Lower leg skin (tissue), 3 donors: ENCODE measurements around the gene SPSB1.

Source experiments
- POLR2A ChIP-seq, 2 donors: fragments of 450-650 bp; IDR thresholded peaks; one replicate each; pipeline ENCODE4 v1.6.1; 2016 to 2017; ENCODE audit warnings: antibody characterized with exemption in 2 of 2, mild to moderate bottlenecking in 1 of 2, moderate library complexity in 1 of 2
- TF ChIP-seq, protein P1 (sequence below), 3 donors: fragments of 450-650 bp; IDR thresholded peaks; one replicate each; pipeline ENCODE4 v1.5.1; 2016; ENCODE audit warnings: antibody characterized with exemption in 3 of 3, mild to moderate bottlenecking in 3 of 3, moderate library complexity in 2 of 3

DNA sequence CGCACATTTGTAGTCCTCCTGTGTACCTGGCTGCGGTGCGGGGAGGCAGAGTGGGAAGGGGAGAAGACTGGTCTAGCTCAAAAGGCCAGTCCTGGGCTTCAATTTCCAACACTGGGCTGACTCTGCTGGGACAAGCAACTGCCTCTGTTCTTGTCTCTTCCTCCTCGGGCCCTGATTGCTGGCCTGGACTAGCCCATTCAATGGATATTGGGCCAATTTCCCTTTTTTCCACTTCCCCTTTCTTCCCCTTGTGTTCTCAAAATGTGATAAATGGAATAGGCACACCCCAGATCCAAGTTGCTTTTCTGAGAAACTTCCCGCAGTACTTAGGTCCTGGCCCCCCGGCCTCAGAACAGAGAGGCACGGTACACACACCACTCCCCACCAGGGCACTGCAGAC lies 48.2 kb downstream of the SPSB1 start:
- TF ChIP-seq POLR2A (IDR thresholded peaks at IDR 0.05), result no peak
- TF ChIP-seq, protein P1, sequence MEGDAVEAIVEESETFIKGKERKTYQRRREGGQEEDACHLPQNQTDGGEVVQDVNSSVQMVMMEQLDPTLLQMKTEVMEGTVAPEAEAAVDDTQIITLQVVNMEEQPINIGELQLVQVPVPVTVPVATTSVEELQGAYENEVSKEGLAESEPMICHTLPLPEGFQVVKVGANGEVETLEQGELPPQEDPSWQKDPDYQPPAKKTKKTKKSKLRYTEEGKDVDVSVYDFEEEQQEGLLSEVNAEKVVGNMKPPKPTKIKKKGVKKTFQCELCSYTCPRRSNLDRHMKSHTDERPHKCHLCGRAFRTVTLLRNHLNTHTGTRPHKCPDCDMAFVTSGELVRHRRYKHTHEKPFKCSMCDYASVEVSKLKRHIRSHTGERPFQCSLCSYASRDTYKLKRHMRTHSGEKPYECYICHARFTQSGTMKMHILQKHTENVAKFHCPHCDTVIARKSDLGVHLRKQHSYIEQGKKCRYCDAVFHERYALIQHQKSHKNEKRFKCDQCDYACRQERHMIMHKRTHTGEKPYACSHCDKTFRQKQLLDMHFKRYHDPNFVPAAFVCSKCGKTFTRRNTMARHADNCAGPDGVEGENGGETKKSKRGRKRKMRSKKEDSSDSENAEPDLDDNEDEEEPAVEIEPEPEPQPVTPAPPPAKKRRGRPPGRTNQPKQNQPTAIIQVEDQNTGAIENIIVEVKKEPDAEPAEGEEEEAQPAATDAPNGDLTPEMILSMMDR (IDR thresholded peaks at IDR 0.05), result no peak
